HCT116 (cell line): ENCODE results near the gene ZNF474. TPM values are rescaled to one million over a fixed set of nuclear protein-coding genes. Genes with fewer than 3 reads are reported as not detected.

Experiments used
- ATAC-seq: fragments of 200-7000 bp; cut with Tn5 transposase; 2 replicates; pipeline ENCODE4 v1.9.1; 2020; ENCODE audit warnings: mild to moderate bottlenecking, moderate library complexity
- BruUV-seq: library from RNA; stranded (reverse); fragments of 400-500 nt; replicated peaks from 2 replicates; lab custom pipeline; 2021; lab: Mats Ljungman, UMichigan
- CTCF ChIA-PET: fragments of 300-600 bp; sonication (Branson Sonifier 250); formaldehyde crosslinking; loops from one replicate; lab custom pipeline; 2021; ENCODE audit warnings: antibody characterized with exemption; lab: Charles Lee
- POLR2A ChIA-PET: fragments of 300-600, 350-600 bp; sonication (Branson Sonifier 250); formaldehyde crosslinking; loops from one replicate; lab custom pipeline; 2021; ENCODE audit warnings: antibody characterized with exemption; lab: Charles Lee
- RAD21 ChIA-PET, 2 experiments: fragments of 300-600 bp; sonication (Branson Sonifier 250); formaldehyde crosslinking; loops; one replicate each; lab custom pipeline; 2023; ENCODE audit warnings: low total read pairs in 2 of 2; ENCODE audit not compliant: uncharacterized antibody in 2 of 2, unreplicated experiment in 2 of 2, low non-redundant PET in 1 of 2; lab: Charles Lee
- DNase-seq: peaks from one replicate; pipeline ENCODE4 v3.0.0-alpha.2; 2010; ENCODE audit warnings: low read depth, low spot score
- H2AFZ ChIP-seq: fragments of 200-600 bp; shearing (Covaris generic), sonication (generic); 2 replicates; pipeline ENCODE4 v1.6.1; 2017; ENCODE audit warnings: low read depth, mixed run types, mixed read lengths, antibody characterized with exemption, low read length; ENCODE audit not compliant: poor library complexity, severe bottlenecking
- H3K27ac ChIP-seq: 2 replicates; pipeline ENCODE4 v1.5.1; 2012; ENCODE audit warnings: low read depth, low read length
- H3K27me3 ChIP-seq: fragments of 200-600 bp; sonication (generic); 2 replicates; pipeline ENCODE4 v1.6.1; 2016; ENCODE audit warnings: mixed run types, low read length, mixed read lengths; ENCODE audit not compliant: insufficient read depth
- H3K36me3 ChIP-seq, 2 experiments: fragments of 200-500 bp in 1 of 2; fragments of 200-600 bp in 1 of 2; sonication (Bioruptor generic) in 1 of 2; sonication (generic) in 1 of 2; 2 replicates each; pipeline versions ENCODE4 v1.5.1 to v1.6.1; 2014 to 2016; ENCODE audit warnings: low read length in 2 of 2, inconsistent platforms in 1 of 2, mixed read lengths in 1 of 2, mixed run types in 1 of 2; ENCODE audit not compliant: insufficient read depth in 2 of 2, control insufficient read depth in 1 of 2
- H3K4me1 ChIP-seq, 2 experiments: fragments of 200-600 bp in 1 of 2; sonication (generic) in 1 of 2; 2 replicates each; pipeline versions ENCODE4 v1.5.1 to v1.6.1; 2012 to 2017; ENCODE audit warnings: low read length in 2 of 2, inconsistent platforms in 1 of 2, mild to moderate bottlenecking in 1 of 2, mixed read lengths in 1 of 2, mixed run types in 1 of 2, moderate library complexity in 1 of 2; ENCODE audit not compliant: insufficient read depth in 2 of 2, control insufficient read depth in 1 of 2
- H3K4me2 ChIP-seq: fragments of 200-600 bp; sonication (generic); 2 replicates; pipeline ENCODE4 v1.6.1; 2017; ENCODE audit warnings: mixed run types, low read length, mixed read lengths
- H3K4me3 ChIP-seq, 2 experiments: fragments of 200-600 bp in 1 of 2; sonication (generic) in 1 of 2; replicated peaks in 1 of 2; 2 replicates each; pipeline ENCODE4 v1.5.1; 2011 to 2016; ENCODE audit warnings: low read length in 2 of 2, control low read depth in 1 of 2, low read depth in 1 of 2, mild to moderate bottlenecking in 1 of 2, mixed read lengths in 1 of 2, mixed run types in 1 of 2
- H3K79me2 ChIP-seq: fragments of 200-600 bp; sonication (generic); 2 replicates; pipeline ENCODE4 v1.6.1; 2017; ENCODE audit warnings: mild to moderate bottlenecking, mixed run types, low read length, moderate library complexity, mixed read lengths; ENCODE audit not compliant: insufficient read depth
- H3K9ac ChIP-seq: fragments of 200-600 bp; sonication (generic); 2 replicates; pipeline ENCODE4 v1.6.1; 2016; ENCODE audit warnings: low read length, mixed read lengths
- H3K9me2 ChIP-seq: fragments of 200-600 bp; sonication (generic), shearing (Covaris generic); 2 replicates; pipeline ENCODE4 v1.6.1; 2017; ENCODE audit warnings: mixed run types, mild to moderate bottlenecking, moderate library complexity; ENCODE audit not compliant: insufficient read depth
- H3K9me3 ChIP-seq, 2 experiments: fragments of 200-500 bp in 1 of 2; fragments of 200-600 bp in 1 of 2; sonication (Bioruptor generic) in 1 of 2; sonication (generic) in 1 of 2; 2 replicates each; pipeline ENCODE4 v1.6.1; 2014 to 2017; ENCODE audit warnings: low read length in 2 of 2, mixed read lengths in 2 of 2, inconsistent platforms in 1 of 2, low read depth in 1 of 2, mild to moderate bottlenecking in 1 of 2, mixed run types in 1 of 2, moderate library complexity in 1 of 2; ENCODE audit not compliant: control insufficient read depth in 1 of 2, insufficient read depth in 1 of 2
- H4K20me1 ChIP-seq: fragments of 200-600 bp; sonication (generic), shearing (Covaris generic); 2 replicates; pipeline ENCODE4 v1.6.1; 2017; ENCODE audit warnings: mixed run types, mild to moderate bottlenecking, moderate library complexity; ENCODE audit not compliant: insufficient read depth
- CBX3 ChIP-seq: IDR thresholded peaks from 2 replicates; pipeline ENCODE4 v1.6.1; 2012; ENCODE audit warnings: low read depth
- CEBPB ChIP-seq: IDR thresholded peaks from 2 replicates; pipeline ENCODE4 v1.6.1; 2012; ENCODE audit warnings: low read depth
- EGR1 ChIP-seq: IDR thresholded peaks from 2 replicates; pipeline ENCODE4 v1.6.1; 2012; ENCODE audit warnings: low read depth
- ELF1 ChIP-seq: IDR thresholded peaks from 2 replicates; pipeline ENCODE4 v1.6.1; 2012; ENCODE audit warnings: low read depth, borderline replicate concordance
- EZH2 ChIP-seq: fragments of 200-600 bp; sonication (generic); IDR thresholded peaks from 2 replicates; pipeline ENCODE4 v1.6.1; 2017; ENCODE audit warnings: antibody characterized with exemption, mixed run types
- EZH2phosphoT487 ChIP-seq: fragments of 200-600 bp; IDR thresholded peaks from 2 replicates; pipeline ENCODE4 v1.6.1; 2018; ENCODE audit warnings: antibody characterized with exemption, borderline replicate concordance
- JUND ChIP-seq: IDR thresholded peaks from 2 replicates; pipeline ENCODE4 v1.6.1; 2012
- POLR2A ChIP-seq: IDR thresholded peaks from 2 replicates; pipeline ENCODE4 v1.7.0; 2011; ENCODE audit warnings: borderline replicate concordance; ENCODE audit not compliant: insufficient read depth, insufficient read length; ENCODE audit errors: extremely low read depth
- POLR2AphosphoS5 ChIP-seq: IDR thresholded peaks from 2 replicates; pipeline ENCODE4 v1.6.1; 2011; ENCODE audit warnings: mild to moderate bottlenecking, low read depth, low read length, moderate library complexity
- RAD21 ChIP-seq: IDR thresholded peaks from 2 replicates; pipeline ENCODE4 v1.6.1; 2012; ENCODE audit warnings: low read depth, mild to moderate bottlenecking
- SIN3A ChIP-seq: IDR thresholded peaks from 2 replicates; pipeline ENCODE4 v1.6.1; 2012; ENCODE audit warnings: low read depth
- SP1 ChIP-seq: IDR thresholded peaks from 2 replicates; pipeline ENCODE4 v1.6.1; 2012; ENCODE audit warnings: low read depth
- SRF ChIP-seq: IDR thresholded peaks from 2 replicates; pipeline ENCODE4 v1.6.1; 2012; ENCODE audit warnings: low read depth
- YY1 ChIP-seq: IDR thresholded peaks from 2 replicates; pipeline ENCODE4 v1.6.1; 2011; ENCODE audit warnings: low read length, low read depth, moderate library complexity, mild to moderate bottlenecking; ENCODE audit not compliant: insufficient replicate concordance; ENCODE audit errors: extremely low read depth
- ZFX ChIP-seq: fragments of 450-650 bp; IDR thresholded peaks from 2 replicates; pipeline ENCODE4 v1.6.1; 2017
- ZNF274 ChIP-seq: fragments of 200-500 bp; sonication (Bioruptor generic); IDR thresholded peaks from 2 replicates; pipeline ENCODE4 v1.6.1; 2014; ENCODE audit warnings: mild to moderate bottlenecking, low read depth, low read length, inconsistent platforms
- intact Hi-C: fragments of 100-400 bp; cut with micrococcal nuclease; formaldehyde crosslinking; loops from 2 replicates; pipeline ENCODE4 v1.10.0; 2022
- total RNA-seq: library from RNA; stranded (reverse); gene quantifications from one replicate; pipeline ENCODE4 v1.2.1, GENCODE V29; 2021; ENCODE audit not compliant: unreplicated experiment
- TF ChIP-seq, protein P1 (sequence below): IDR thresholded peaks from 2 replicates; pipeline ENCODE4 v1.6.1; 2012
- TF ChIP-seq, protein P2 (sequence below), 3 experiments: fragments of 200-600 bp in 1 of 3; sonication (generic) in 1 of 3; IDR thresholded peaks in 2 of 3; conservative IDR thresholded peaks in 1 of 3; 2 replicates each; pipeline ENCODE4 v1.5.1; 2012 to 2017; ENCODE audit warnings: low read depth in 2 of 3, low read length in 2 of 3, antibody characterized with exemption in 1 of 3, borderline replicate concordance in 1 of 3, control low read depth in 1 of 3, mild to moderate bottlenecking in 1 of 3, mixed read lengths in 1 of 3, mixed run types in 1 of 3, moderate library complexity in 1 of 3; ENCODE audit not compliant: insufficient read depth in 1 of 3
- TF ChIP-seq, protein P3 (sequence below): IDR thresholded peaks from 2 replicates; pipeline ENCODE4 v1.6.1; 2012; ENCODE audit warnings: low read depth
- TF ChIP-seq, protein P4 (sequence below): IDR thresholded peaks from 2 replicates; pipeline ENCODE4 v1.6.1; 2011; ENCODE audit warnings: mild to moderate bottlenecking, low read length, moderate library complexity; ENCODE audit not compliant: insufficient replicate concordance; ENCODE audit errors: extremely low read depth

Gene ZNF474
- total RNA-seq, 1 experiment from 2014 or later = 0.37 TPM

DNA sequence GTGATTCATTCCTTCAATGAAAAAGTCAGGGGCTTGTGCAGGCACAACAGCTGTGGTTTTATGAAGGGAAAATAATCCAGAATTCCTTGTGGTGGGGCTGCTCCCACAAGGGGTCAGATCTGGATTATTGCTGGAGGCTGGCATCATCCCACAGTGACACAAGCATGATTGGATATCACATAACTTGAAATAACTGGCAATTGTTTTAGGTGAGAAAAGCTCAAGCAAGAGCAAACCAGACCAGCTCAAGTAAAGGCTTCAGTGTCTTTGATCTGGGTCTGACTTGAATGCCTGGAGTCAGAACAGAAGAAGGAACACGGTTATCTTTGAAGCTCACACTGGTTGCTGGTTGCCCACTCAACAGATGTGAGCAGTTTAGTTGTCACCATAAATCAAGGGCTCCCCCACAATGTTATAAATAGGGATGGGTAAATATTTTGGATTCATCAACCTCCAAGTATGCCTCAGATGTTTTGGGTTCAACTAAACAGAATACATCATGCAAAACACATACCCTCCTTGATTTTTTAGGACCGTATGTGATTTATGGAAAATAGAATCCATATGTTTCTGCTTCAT is 3.1 kb upstream of the ZNF474 start:
- Histone ChIP-seq H4K20me1 (no peaks in the 10 kb centered on the region), H3K9me3 (no peaks in the 10 kb centered on the region), H3K79me2 (no peaks in the 10 kb centered on the region), H3K27me3 (no peaks in the 10 kb centered on the region), H3K4me3 (no peak overlapping the region), H3K4me1 (peaks cover 0 to 4% of the 10 kb centered on the region in 2 experiments; a peak in 1 of 4 replicates), H3K4me2 (no peak overlapping the region), H3K9me2 (no peaks in the 10 kb centered on the region), H2AFZ (no peak overlapping the region), H3K36me3 (no peaks in the 10 kb centered on the region), H3K9ac (no peak overlapping the region), H3K27ac (no peak overlapping the region)
- ATAC-seq = no peak
- ChIA-PET RAD21 (no interaction called here), CTCF (interaction anchor here (1.2 kb wide), 1 partner anchor 30 kb away, joined by 3 read pairs; no protein-coding TSS in a partner anchor), POLR2A (no interaction called here)
- BruUV-seq = no TSS peak
- no peak for DNase-seq
- TF ChIP-seq, protein P1, sequence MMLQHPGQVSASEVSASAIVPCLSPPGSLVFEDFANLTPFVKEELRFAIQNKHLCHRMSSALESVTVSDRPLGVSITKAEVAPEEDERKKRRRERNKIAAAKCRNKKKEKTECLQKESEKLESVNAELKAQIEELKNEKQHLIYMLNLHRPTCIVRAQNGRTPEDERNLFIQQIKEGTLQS = no peak
- TF ChIP-seq EZH2phosphoT487 = no peak
- no peak for TF ChIP-seq CBX3
- no peak for TF ChIP-seq YY1
- no peak for TF ChIP-seq POLR2AphosphoS5
- no peak for TF ChIP-seq ZFX
- TF ChIP-seq, protein P2, sequence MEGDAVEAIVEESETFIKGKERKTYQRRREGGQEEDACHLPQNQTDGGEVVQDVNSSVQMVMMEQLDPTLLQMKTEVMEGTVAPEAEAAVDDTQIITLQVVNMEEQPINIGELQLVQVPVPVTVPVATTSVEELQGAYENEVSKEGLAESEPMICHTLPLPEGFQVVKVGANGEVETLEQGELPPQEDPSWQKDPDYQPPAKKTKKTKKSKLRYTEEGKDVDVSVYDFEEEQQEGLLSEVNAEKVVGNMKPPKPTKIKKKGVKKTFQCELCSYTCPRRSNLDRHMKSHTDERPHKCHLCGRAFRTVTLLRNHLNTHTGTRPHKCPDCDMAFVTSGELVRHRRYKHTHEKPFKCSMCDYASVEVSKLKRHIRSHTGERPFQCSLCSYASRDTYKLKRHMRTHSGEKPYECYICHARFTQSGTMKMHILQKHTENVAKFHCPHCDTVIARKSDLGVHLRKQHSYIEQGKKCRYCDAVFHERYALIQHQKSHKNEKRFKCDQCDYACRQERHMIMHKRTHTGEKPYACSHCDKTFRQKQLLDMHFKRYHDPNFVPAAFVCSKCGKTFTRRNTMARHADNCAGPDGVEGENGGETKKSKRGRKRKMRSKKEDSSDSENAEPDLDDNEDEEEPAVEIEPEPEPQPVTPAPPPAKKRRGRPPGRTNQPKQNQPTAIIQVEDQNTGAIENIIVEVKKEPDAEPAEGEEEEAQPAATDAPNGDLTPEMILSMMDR (IDR thresholded peaks at IDR 0.05 in 2 of 3, conservative IDR thresholded peaks at IDR 0.05 in 1 of 3; ENCODE audit: borderline replicate concordance in 1 of 3, insufficient read depth in 1 of 3, low read depth in 2 of 3, low read length in 2 of 3) = no peak
- TF ChIP-seq JUND = no peak
- TF ChIP-seq POLR2A = no peak
- TF ChIP-seq SIN3A = no peak
- TF ChIP-seq RAD21 = no peak
- no peak for TF ChIP-seq CEBPB
- TF ChIP-seq SP1 = no peak
- TF ChIP-seq ZNF274 = no peak
- TF ChIP-seq SRF = no peak
- no peak for TF ChIP-seq EGR1
- TF ChIP-seq ELF1 = no peak
- TF ChIP-seq, protein P3, sequence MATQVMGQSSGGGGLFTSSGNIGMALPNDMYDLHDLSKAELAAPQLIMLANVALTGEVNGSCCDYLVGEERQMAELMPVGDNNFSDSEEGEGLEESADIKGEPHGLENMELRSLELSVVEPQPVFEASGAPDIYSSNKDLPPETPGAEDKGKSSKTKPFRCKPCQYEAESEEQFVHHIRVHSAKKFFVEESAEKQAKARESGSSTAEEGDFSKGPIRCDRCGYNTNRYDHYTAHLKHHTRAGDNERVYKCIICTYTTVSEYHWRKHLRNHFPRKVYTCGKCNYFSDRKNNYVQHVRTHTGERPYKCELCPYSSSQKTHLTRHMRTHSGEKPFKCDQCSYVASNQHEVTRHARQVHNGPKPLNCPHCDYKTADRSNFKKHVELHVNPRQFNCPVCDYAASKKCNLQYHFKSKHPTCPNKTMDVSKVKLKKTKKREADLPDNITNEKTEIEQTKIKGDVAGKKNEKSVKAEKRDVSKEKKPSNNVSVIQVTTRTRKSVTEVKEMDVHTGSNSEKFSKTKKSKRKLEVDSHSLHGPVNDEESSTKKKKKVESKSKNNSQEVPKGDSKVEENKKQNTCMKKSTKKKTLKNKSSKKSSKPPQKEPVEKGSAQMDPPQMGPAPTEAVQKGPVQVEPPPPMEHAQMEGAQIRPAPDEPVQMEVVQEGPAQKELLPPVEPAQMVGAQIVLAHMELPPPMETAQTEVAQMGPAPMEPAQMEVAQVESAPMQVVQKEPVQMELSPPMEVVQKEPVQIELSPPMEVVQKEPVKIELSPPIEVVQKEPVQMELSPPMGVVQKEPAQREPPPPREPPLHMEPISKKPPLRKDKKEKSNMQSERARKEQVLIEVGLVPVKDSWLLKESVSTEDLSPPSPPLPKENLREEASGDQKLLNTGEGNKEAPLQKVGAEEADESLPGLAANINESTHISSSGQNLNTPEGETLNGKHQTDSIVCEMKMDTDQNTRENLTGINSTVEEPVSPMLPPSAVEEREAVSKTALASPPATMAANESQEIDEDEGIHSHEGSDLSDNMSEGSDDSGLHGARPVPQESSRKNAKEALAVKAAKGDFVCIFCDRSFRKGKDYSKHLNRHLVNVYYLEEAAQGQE = no peak
- TF ChIP-seq EZH2 = no peak
- TF ChIP-seq, protein P4, sequence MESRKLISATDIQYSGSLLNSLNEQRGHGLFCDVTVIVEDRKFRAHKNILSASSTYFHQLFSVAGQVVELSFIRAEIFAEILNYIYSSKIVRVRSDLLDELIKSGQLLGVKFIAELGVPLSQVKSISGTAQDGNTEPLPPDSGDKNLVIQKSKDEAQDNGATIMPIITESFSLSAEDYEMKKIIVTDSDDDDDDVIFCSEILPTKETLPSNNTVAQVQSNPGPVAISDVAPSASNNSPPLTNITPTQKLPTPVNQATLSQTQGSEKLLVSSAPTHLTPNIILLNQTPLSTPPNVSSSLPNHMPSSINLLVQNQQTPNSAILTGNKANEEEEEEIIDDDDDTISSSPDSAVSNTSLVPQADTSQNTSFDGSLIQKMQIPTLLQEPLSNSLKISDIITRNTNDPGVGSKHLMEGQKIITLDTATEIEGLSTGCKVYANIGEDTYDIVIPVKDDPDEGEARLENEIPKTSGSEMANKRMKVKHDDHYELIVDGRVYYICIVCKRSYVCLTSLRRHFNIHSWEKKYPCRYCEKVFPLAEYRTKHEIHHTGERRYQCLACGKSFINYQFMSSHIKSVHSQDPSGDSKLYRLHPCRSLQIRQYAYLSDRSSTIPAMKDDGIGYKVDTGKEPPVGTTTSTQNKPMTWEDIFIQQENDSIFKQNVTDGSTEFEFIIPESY = no peak
- intact Hi-C loops = no loop called here
